WTC11 (cell line): ENCODE results near the gene FOXJ2.

ENCODE experiments used
- ARID4B ChIP-seq: sonication (generic); formaldehyde crosslinking; IDR thresholded peaks from 2 replicates; pipeline ENCODE4 v1.8.0; 2023; ENCODE audit warnings: missing genetic modification reagents, mild to moderate bottlenecking, borderline replicate concordance
- CREM ChIP-seq: sonication (generic); formaldehyde crosslinking; IDR thresholded peaks from 2 replicates; pipeline ENCODE4 v1.8.1; 2022; ENCODE audit warnings: mild to moderate bottlenecking, missing genetic modification reagents, moderate library complexity
- CTCF ChIP-seq: fragments of 200-600 bp; IDR thresholded peaks from 2 replicates; pipeline ENCODE4 v1.8.0; 2022; ENCODE audit warnings: antibody characterized with exemption
- ETV6 ChIP-seq: sonication (generic); formaldehyde crosslinking; IDR thresholded peaks from 2 replicates; pipeline ENCODE4 v1.8.1; 2022; ENCODE audit warnings: mild to moderate bottlenecking, missing genetic modification reagents
- NR1H2 ChIP-seq: sonication (generic); formaldehyde crosslinking; IDR thresholded peaks from 2 replicates; pipeline ENCODE4 v1.9.0; 2021; ENCODE audit warnings: mild to moderate bottlenecking, moderate library complexity, missing genetic modification reagents
- TEAD4 ChIP-seq: sonication (generic); formaldehyde crosslinking; IDR thresholded peaks from 2 replicates; pipeline ENCODE4 v1.8.0; 2022; ENCODE audit warnings: mild to moderate bottlenecking, missing genetic modification reagents
- TF ChIP-seq, protein P1 (sequence below): sonication (generic); formaldehyde crosslinking; IDR thresholded peaks from 2 replicates; pipeline ENCODE4 v1.8.1; 2023; ENCODE audit warnings: mild to moderate bottlenecking, moderate library complexity, missing genetic modification reagents
- TF ChIP-seq, protein P2 (sequence below): fragments of 250-450 bp; sonication (Bioruptor Pico); IDR thresholded peaks from 2 replicates; pipeline ENCODE4 v1.9.0; 2021; ENCODE audit warnings: mild to moderate bottlenecking

GRCh38 chr12:8048906-8049305, 16.4 kb downstream of the FOXJ2 start:
- TF ChIP-seq CTCF: no peak
- TF ChIP-seq, protein P1, sequence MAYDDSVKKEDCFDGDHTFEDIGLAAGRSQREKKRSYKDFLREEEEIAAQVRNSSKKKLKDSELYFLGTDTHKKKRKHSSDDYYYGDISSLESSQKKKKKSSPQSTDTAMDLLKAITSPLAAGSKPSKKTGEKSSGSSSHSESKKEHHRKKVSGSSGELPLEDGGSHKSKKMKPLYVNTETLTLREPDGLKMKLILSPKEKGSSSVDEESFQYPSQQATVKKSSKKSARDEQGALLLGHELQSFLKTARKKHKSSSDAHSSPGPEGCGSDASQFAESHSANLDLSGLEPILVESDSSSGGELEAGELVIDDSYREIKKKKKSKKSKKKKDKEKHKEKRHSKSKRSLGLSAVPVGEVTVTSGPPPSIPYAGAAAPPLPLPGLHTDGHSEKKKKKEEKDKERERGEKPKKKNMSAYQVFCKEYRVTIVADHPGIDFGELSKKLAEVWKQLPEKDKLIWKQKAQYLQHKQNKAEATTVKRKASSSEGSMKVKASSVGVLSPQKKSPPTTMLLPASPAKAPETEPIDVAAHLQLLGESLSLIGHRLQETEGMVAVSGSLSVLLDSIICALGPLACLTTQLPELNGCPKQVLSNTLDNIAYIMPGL (CRISPR knock-in tag): no peak
- no peak for TF ChIP-seq NR1H2
- TF ChIP-seq ARID4B (CRISPR knock-in tag): no peak
- TF ChIP-seq ETV6 (CRISPR knock-in tag): no peak
- no peak for TF ChIP-seq TEAD4 (CRISPR knock-in tag)
- TF ChIP-seq CREM: no peak
- TF ChIP-seq, protein P2, sequence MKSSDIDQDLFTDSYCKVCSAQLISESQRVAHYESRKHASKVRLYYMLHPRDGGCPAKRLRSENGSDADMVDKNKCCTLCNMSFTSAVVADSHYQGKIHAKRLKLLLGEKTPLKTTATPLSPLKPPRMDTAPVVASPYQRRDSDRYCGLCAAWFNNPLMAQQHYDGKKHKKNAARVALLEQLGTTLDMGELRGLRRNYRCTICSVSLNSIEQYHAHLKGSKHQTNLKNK: no peak
